CD4-positive, alpha-beta T cell treated with Interleukin-6 at 100 ng/mL for 8 hours (primary cell): ENCODE data around the gene NFE2L2.
A peak's percentile ranks its signal among the peaks of the same experiment; 100 is the strongest.

Source experiments
- DNase-seq: peaks from one replicate; pipeline ENCODE4 v3.0.0-alpha.2; 2020; ENCODE audit warnings: mixed read lengths, low spot score

The NFE2L2 gene

DNA sequence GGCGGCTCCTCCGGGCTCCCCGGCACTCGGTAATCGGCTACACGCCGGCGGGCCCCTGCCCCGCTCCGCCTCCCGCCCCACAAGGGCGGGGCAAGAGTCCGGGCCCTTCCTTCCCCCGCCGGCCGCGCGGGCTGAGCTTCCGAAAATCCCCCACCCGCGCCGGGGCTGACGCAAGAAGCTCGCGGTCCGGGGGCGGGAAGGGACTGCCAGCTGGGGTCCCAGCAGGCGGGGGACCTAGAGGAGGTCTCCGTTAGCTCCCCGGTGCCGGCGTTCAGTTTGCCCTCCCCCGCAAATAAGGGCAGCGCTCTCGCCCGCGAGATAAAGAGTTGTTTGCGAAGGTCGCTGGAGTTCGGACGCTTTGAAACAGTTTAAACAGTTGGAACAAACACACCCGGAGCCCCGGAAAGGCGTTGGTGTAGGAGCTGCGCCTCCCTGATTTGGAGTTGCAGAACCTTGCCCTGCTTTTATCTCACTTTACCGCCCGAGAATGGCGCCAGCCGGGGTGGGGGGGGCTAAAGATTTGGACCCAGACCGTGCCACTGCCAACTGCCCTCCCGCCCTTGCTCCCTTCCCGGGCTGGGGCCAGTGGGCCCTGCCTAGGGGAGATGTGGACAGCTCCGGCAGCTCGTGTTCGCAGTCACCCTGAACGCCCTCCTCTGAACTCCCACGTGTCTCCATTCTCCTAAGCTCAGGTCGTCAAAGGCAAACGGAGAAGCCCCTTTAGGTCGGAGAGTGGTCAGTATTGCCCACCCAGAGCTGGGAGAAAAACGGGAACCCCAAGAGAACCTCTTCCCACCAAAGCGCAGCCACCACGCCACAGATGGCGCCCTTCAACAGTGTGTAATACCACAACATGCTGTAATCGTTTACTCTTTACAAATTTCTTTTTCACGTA lies at the start of gene NFE2L2:
Gene NFE2L2, minus strand, starts transcription at position 35 of the 895 bp plus-strand sequence. CDS start 151 bp downstream, outside the sequence.
- DNase-seq: peak; percentile 90

DNA sequence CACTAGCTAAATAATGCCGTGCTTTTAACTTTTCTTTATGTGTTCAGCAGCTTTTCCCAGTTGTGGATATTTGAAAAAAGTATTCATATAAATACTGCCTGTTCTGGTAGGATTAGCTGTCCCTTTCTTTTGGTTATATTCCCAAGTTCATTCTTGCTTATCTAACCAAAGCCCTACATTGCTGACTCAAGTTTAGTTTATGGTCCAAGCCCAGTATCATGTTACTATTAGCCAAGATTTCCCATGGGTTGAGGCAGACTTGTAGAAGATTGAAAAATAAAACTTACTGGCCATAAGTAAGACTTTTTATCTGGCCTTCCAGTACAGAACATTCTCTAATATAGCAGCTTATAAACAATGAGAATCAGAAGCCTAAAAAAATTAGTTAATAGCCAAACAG lies 49.7 kb upstream of the NFE2L2 start:
- no peak for DNase-seq

DNA sequence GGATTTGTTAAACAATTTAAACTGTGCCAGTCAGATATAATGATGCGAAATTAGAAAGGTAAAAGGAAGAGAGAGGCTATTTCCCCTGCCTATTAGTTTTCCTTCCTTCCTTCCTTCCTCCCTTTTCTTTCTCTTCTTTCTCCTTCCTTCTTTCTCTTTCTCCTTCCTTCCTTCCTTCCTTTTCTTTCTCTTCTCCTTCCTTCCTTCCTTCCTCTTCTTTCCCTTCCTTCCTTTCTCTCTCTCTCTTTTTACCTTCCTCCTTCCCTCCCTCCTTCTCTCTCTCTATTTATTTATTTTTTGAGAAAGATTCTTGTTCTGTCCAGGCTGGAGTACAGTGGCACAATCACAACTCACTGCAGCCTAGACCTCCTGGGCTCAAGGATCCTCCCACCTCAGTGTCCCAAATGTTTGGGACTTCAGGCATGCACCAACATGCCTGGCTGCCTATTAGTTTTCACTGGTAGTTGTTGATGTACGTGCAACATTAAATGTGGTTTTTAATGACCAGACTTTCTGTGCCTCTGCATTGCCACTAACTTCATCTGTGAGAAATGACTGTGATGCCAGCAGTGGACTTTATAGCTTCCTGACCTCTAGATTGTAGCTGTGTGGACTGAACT lies 48.7 kb upstream of the NFE2L2 start:
- DNase-seq: no peak

DNA sequence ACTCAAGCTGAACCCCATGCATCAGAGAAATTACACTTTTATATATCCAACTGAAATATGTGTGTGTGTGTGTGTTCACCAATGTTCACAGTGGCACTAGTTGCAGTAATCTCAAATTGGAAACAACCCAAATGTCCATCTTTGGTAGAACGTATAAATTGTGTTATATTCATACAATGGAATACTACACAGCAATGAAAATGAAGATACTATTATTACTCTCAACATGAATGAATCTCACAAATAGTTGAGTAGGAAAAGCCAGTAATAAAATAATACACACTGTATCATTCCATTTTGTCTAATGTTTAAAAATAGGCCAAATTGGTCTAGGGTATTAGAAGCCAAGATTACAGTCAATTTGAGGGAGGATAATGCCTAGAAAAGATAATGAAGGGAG lies 48.0 kb upstream of the NFE2L2 start:
- no peak for DNase-seq

DNA sequence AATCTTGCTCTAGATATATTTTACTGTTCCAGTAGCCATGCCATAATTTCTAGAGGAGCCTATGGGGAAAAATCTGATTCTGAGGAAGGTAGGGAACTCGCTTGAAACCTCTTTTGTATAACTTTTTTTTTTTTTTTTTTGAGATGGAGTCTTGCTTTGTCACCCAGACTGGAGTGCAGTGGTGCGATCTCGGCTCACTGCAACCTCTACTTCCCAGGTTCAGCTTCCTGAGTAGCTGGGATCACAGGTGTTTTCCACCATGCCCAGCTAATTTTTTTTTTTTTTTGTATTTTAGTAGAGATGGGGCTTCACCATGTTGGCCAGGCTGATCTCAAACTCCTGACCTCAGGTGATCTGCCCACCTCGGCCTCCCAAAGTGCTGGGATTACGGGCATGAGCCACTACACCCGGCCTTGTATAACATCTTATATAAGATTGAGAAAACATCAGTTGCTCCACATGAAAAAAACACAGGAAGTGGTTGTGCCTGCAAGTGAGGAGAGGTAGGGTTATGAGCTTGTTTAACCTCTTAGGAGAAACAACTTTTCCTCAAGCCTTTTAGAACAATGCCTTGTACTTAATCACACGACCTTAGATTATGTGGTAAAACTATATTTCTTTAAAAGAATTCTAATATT lies 45.3 kb upstream of the NFE2L2 start:
- peak; percentile 62 for DNase-seq

DNA sequence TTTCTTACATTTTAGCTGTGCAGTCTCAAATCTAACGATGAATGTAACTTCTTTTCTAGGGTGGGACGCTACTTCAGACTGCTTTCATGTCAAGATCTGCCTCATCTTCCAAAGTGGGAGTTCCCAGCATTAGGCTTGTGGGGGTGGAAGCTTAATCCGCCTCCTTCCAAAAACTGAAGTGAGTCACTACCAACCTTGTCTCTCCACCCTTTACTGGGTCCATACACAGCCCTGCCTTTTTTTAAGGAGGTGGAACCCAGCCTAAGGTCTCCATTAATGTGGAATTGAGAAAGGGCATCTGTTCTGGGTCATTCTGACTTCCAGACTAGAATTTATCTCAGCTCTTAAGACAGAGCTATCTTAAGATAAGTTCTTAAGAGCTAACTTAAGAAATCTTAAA lies 42.0 kb upstream of the NFE2L2 start:
- no peak for DNase-seq

DNA sequence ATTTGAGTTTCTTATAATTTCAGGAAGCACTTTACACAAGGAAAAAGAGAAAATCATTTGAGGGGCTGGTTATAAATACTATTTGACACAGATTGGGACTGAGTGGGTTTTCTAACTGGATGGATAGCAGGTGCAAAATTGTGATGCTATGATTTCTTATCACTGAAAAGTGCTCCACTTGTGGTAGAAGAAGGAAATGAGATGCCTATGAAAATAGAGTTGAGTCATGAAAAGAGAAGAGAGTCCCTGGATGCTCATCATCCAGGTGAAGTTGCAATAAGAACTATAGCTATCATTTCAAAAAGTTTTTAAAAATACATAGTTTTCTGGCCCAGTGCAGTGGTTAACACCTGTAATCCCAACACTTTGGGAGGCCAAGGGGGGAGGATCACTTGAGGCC lies 39.4 kb upstream of the NFE2L2 start:
- no peak for DNase-seq

DNA sequence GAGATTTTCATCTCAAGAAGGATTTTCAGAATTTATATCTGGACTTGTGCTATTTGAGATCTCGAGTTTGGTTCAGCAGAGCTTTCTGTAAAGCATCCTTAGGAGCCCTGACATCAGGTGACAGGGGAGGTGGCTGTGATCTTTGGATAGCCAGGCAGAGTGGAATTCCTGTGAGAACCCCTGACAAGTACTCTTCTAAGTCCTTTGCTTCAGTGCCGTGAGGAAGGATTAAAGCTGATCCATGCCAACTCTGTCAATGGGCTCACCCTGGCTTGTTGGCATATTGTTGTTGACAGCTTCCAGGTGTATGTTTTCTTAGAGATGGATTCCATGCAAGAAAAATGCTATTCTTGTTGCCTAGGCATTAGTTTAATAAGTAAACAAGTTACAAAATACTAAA lies 38.0 kb upstream of the NFE2L2 start:
- no peak for DNase-seq

DNA sequence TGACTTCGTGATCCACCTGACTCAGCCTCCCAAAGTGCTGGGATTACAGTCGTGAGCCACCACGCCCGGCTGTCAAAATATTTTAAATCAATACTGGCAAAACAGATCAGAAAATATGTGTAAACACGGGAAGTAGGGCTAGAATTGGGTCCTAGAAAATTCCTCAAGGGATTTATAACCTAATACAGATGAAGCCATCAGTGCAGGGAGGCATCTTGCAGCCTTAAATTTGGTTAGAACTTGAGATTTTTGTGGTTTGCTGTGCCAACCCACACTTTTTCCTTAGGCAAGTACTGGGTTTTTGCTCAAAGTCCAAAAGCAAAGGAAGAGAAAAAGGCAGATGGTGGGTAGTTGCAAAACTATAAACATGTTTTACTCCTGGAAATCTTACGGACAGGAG lies 33.7 kb upstream of the NFE2L2 start:
- no peak for DNase-seq

DNA sequence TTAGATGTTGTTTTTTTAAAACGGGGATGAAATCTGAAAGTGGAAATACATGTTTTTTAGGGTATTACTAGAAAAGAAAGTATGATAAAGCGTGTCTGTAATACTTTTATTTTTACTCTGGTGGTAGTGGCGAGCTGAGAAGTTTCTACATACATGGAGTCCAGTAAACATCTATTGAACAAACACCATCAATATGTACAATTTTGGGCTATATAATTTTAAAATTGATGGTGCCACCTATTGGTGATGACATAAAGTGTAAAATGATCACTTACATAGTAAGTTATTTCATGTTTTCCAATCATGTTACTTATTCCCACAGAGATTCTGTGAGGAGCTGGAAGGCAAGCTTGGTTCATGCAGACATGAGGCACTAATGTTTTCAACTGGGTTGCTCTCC lies 31.5 kb upstream of the NFE2L2 start:
- peak; percentile 27 for DNase-seq

DNA sequence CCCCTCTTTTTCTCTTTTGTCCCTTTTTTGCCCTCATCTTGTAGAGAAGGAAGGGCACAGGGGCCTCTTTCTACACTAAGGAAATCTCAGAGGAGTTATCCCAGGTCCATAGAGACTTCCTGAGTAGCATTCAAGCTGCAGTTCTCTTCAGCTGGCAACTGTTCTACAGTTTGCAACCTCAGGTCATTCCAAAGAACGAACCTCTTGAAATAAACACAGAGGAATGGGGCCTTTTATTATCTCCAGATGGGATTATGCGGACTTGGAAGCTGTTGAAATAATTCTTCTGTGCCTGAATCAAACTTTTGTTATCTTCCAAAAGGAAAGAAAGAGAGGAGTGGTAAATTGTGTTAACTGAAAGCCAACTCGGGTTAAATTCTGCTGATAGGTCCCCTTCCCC lies 31.0 kb upstream of the NFE2L2 start:
- DNase-seq: no peak

DNA sequence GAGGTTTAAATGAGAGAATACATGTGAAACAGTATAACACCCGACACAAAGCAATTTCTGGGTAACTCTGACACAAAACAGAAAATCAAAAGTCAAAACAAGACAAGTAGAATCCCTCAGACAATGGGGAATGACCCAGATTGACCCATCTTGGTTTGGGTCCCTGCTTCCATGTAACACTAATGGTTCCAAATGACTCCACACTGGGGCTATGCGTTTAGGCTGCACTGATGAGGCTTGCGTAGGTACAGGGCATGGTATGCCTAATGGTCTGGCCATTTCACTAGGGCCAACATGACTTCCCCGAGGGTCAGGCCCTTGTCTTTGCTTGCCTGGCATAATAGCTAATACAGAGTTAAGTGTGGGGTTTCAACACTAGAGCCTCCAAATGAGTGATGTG lies 27.2 kb upstream of the NFE2L2 start:
- DNase-seq: no peak

DNA sequence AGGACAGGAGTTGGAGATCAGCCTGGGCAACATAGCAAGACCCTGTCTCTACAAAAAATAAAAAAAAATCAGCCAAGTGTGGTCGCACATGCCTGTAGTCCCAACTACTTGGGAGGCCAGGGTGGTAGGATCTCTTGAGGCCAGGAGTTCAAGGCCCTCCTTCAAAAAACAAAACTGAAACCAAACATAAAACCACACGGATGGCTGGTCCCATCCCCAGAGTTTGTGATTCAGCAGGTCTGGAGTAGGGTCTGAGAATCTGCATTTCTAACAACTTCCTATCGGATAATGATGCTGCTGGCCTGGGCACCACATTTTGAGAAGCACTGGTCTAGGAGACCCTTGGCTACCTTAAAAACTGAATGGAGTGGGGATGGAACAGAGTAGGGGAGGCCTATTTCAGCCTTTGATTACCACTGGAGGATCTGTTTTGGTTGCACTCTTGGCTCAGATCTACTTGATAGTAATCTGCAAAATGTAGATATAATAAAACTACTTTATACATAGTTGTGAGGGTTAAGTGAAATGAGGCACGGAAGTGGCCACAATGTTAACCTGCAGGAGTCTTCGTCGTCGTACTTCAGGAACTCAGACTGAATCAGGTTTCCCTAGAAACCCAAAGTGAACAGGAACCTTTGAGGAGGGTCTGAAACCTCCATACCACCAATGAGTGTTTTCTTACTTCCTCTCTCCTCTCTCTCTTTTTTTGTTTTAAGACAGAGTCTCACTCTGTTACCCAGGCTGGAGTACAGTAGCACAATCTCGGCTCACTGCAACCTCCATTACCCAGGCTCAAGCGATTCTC lies 25.5 kb upstream of the NFE2L2 start:
- DNase-seq: peak; percentile 22

DNA sequence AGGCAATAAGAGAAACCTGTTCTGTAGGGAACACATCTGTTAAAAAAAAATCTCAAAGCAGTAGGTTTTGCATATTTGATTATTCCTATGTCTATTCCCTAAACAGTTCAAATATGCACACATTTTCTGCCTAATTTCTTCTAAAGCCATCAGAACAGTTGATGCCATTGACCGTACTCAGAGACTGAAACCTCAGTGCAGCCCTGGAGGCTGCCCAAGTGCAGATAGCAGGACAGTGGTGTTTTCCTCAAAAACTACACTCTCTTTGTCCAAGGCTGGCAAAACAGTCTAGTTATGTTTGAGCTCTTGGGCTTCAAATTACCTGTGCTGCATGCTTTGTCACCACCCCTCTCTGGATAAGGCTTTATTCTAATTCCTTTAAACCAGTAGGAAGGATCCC lies 23.3 kb upstream of the NFE2L2 start:
- DNase-seq: no peak

DNA sequence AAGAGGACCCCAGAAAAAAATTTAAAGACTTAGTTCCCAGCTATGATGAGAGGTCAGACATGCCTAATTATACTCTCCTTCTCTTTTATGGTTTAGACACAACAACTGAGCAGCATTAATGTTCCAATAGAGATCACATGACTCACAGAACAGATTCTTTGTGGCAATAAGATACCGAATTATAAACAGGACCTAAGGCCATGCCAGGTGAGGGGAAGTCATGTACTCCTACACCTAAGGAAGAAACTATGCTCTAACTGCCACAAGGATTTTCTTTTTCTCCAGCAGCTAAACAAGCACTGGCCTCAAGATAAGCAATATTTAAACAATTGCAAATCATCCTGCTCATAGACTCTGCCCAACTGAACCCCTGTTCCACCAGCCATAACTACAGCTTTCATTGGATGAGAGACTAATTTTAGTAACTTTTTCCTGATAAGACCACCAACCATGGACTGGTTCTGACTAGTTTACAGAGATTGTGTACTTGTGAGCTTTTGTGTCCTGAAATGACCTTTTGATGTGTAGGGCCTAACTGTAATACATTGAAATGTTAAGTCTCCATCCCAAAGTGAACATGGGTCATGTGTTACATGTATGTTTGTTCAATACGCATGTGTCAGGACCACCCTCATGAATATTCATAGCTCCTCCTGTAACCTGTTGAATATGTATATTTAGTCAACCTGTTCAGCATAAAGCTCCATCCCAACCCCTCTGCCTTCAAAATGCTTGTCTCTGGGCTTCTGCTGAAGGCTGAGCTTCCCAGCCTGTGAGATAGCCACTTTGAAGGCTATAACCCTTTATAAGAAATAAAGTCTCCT lies 21.6 kb upstream of the NFE2L2 start:
- no peak for DNase-seq

DNA sequence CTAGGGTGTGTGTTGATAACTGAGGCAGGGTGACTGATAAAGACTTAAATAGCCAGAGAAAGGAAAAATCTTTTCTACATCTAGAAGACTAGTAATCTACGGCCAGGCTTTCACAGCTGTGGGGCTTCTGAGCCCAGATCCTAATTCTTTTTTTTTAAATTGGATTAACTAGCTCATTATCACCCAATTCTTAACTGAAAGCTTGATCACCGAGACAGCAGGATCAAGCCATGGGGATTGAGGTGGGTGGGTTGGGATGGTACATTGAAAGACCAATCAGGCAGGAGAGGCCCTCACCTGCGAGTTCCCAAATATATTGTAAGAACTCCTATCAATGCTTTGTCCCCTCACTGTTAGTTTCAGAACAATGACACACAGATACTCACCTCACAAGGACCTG lies 20.0 kb upstream of the NFE2L2 start:
- DNase-seq: no peak

DNA sequence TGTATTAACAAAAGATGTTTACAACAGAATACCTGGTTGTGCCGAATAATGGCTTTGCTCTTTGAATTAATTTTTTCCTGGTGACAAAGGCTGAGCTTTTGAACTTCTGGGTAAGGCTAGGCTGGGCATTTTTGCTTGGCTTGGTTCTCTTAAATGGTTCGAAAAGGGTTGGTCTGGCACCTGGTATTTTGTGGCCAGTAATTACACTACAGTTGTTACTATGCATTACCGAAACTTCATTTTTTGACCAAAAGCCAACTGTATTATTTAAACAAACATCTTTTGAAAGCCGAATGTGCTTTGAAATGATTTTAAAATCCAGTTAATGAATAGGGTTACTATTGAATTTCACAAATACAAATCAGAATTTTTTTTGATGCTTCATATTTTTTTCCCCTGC lies 19.4 kb upstream of the NFE2L2 start:
- DNase-seq: no peak

DNA sequence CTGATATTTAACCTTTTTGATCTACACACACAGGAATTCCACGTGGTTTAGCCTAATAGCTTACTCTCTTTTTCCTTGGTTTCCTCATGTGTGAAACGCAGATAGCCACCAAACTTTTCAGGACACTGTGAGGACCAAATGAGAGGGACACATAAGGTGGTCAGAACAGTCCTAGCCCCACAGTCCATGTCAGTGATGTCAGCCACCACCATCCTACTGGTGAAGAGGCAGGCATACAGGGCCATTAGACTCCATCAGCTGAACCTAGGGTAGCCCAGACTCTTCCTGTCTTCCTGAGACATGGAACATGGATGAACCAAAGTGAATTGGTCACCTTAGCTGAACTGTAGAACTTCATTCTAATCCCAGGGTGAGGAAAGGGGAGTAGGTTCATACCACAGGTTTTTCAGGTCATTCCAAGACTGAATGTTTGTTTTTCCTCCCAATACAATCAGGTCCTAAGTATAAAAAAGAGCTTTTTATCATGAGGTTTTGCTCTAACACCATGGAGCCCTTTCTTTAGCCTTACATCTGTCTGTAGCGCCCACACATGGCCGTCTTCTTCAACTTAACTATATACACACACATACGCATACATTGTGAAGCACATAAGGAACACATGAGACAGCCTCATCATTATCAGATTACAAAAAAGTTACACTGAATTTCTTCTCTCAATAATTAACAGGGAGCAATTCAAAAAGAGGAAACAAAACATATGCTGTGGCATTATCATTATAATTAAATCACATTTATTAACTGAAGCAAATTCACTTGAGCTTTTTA lies 18.5 kb upstream of the NFE2L2 start:
- no peak for DNase-seq

DNA sequence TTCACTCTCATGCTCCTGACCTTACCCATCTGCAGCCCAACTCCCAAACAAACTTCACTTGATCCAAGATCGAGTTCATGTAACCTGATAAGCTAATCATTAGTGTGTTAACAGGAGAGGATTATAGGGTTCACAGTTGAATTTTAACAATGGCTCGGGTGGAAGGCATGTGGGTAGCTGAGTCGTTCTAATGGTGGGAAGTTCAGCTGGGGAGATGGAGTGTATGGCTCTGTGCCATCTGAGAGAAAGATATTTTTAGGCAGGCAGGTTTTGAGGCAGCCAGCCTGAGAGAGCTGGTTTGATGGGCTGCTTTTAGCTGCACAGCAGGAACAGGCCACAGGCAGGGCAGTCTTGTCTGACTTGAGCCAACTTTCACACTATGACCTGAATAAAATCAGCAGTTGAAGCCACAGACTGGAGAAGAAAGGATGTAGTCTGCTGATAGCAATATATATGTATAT lies 17.7 kb upstream of the NFE2L2 start:
- no peak for DNase-seq

DNA sequence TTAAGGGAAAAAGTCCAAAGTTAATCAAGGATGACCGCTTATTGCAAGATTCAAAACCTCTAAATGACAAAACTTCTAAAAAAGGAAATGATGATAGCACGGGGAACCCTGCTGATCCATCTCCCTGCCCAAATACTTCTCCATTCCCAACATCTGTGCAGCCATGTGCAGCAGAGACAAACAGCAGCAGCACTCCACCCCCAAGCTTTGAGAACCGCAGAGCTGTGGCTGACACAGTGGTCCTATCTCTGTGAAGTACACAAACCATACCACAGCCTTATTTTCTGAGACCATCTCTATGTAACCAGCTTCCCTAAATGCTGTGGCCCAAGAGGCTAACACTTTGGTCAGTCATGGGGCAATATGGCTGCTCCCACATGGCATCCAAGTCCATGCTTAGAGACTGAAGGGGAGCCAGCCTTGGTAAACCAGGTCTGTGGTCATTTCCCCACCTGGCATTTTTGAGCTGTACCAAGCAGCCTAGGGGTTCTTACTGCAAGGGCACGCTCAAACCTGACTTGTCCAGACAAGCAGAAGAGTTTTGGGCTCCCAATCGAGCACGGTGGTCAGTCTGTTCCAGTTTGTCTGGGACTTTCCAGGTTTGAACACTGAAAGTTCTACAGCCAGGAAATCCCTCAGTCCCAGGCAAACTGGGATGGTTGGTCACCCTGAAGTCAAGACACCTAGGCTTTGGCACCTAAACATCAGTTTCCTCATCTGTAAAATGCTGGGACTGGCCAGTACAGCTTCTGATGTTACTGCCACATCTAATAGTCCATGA lies 17.1 kb upstream of the NFE2L2 start:
- no peak for DNase-seq
